ENCODE data around the gene SPATA18.

DNA sequence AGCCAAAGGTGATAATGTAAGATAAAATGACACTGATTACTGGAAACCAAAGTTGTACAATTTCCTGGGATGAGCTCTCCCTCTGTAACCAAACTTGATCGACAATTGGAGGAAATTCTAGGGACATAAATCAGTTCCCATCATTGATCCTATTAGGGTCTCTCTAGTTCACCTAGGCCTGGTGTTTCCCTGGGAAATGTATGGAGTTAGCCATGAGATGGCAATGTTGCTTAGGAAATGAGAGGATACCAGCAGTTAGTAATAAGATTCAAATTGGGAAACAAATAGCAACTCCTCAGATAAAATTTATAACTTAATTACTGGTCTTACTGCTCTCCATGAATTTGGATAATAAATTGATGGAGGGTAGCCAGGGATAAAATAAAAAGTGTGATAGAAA lies 52.2 kb downstream of the SPATA18 start:
- TF ChIP-seq, protein P1, sequence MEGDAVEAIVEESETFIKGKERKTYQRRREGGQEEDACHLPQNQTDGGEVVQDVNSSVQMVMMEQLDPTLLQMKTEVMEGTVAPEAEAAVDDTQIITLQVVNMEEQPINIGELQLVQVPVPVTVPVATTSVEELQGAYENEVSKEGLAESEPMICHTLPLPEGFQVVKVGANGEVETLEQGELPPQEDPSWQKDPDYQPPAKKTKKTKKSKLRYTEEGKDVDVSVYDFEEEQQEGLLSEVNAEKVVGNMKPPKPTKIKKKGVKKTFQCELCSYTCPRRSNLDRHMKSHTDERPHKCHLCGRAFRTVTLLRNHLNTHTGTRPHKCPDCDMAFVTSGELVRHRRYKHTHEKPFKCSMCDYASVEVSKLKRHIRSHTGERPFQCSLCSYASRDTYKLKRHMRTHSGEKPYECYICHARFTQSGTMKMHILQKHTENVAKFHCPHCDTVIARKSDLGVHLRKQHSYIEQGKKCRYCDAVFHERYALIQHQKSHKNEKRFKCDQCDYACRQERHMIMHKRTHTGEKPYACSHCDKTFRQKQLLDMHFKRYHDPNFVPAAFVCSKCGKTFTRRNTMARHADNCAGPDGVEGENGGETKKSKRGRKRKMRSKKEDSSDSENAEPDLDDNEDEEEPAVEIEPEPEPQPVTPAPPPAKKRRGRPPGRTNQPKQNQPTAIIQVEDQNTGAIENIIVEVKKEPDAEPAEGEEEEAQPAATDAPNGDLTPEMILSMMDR (IDR thresholded peaks at IDR 0.05; ENCODE audit: insufficient read depth, low read length), result no peak
- no peak for TF ChIP-seq POLR2AphosphoS5 (IDR thresholded peaks at IDR 0.05; ENCODE audit: low read depth)

Data from HL-60 (cell line).